Trophoblast cell (in vitro differentiated cells and primary cell): ENCODE data around the gene FOXC1.

Experiments used
- DNase-seq, 2 donors: peaks; one replicate each; pipeline ENCODE4 v3.0.0-alpha.2; 2016
- H2AFZ ChIP-seq: 2 replicates; pipeline ENCODE4 v1.6.1; 2013; ENCODE audit warnings: low read length, moderate library complexity, mild to moderate bottlenecking; ENCODE audit not compliant: insufficient read depth, poor library complexity
- H2AK5ac ChIP-seq: 2 replicates; pipeline ENCODE4 v1.6.1; 2013; ENCODE audit warnings: mild to moderate bottlenecking, low read length
- H2BK120ac ChIP-seq: 2 replicates; pipeline ENCODE4 v1.6.1; 2013; ENCODE audit warnings: low read length, mild to moderate bottlenecking, moderate library complexity; ENCODE audit not compliant: insufficient read depth, poor library complexity
- H2BK12ac ChIP-seq: 2 replicates; pipeline ENCODE4 v1.6.1; 2013; ENCODE audit warnings: mild to moderate bottlenecking, low read length, moderate library complexity
- H2BK5ac ChIP-seq: 2 replicates; pipeline ENCODE4 v1.6.1; 2013; ENCODE audit warnings: low read length, low read depth, moderate library complexity, mild to moderate bottlenecking; ENCODE audit not compliant: poor library complexity
- H3K14ac ChIP-seq: 2 replicates; pipeline ENCODE4 v1.6.1; 2013; ENCODE audit warnings: mild to moderate bottlenecking, low read length
- H3K18ac ChIP-seq: 2 replicates; pipeline ENCODE4 v1.6.1; 2013; ENCODE audit warnings: mild to moderate bottlenecking, low read length
- H3K23ac ChIP-seq: 2 replicates; pipeline ENCODE4 v1.6.1; 2013; ENCODE audit warnings: low read length
- H3K27ac ChIP-seq: 2 replicates; pipeline ENCODE4 v1.5.1; 2013; ENCODE audit warnings: low read depth, mild to moderate bottlenecking, inconsistent platforms, low read length, moderate library complexity
- H3K27me3 ChIP-seq: 2 replicates; pipeline ENCODE4 v1.6.1; 2013; ENCODE audit warnings: inconsistent platforms, mild to moderate bottlenecking, low read length, moderate library complexity; ENCODE audit not compliant: insufficient read depth
- H3K36me3 ChIP-seq, 2 experiments: 1 replicate in 1 of 2; 2 replicates in 1 of 2; pipeline ENCODE4 v1.6.1; 2013; ENCODE audit warnings: low read length in 2 of 2, mild to moderate bottlenecking in 2 of 2, moderate library complexity in 1 of 2; ENCODE audit not compliant: insufficient read depth in 2 of 2, control insufficient read depth in 1 of 2
- H3K4ac ChIP-seq: 2 replicates; pipeline ENCODE4 v1.6.1; 2013; ENCODE audit warnings: low read depth, mild to moderate bottlenecking, low read length, moderate library complexity
- H3K4me1 ChIP-seq, 2 experiments: 1 replicate in 1 of 2; 2 replicates in 1 of 2; pipeline ENCODE4 v1.6.1; 2013; ENCODE audit warnings: low read length in 2 of 2, mild to moderate bottlenecking in 2 of 2, moderate library complexity in 1 of 2; ENCODE audit not compliant: insufficient read depth in 2 of 2, control insufficient read depth in 1 of 2
- H3K4me2 ChIP-seq: 2 replicates; pipeline ENCODE4 v1.6.1; 2013; ENCODE audit warnings: inconsistent platforms, mild to moderate bottlenecking, low read length, moderate library complexity
- H3K4me3 ChIP-seq: 2 replicates; pipeline ENCODE4 v1.5.1; 2013; ENCODE audit warnings: mild to moderate bottlenecking, low read depth, low read length, inconsistent platforms
- H3K79me1 ChIP-seq: one replicate; pipeline ENCODE4 v1.6.1; 2013; ENCODE audit warnings: low read length
- H3K79me2 ChIP-seq: 2 replicates; pipeline ENCODE4 v1.6.1; 2013; ENCODE audit warnings: low read length, mild to moderate bottlenecking; ENCODE audit not compliant: control insufficient read depth, insufficient read depth, poor library complexity
- H3K9ac ChIP-seq: 2 replicates; pipeline ENCODE4 v1.6.1; 2013; ENCODE audit warnings: mild to moderate bottlenecking, low read length
- H3K9me3 ChIP-seq: 2 replicates; pipeline ENCODE4 v1.6.1; 2013; ENCODE audit warnings: low read depth, mild to moderate bottlenecking, control low read depth, inconsistent platforms, low read length; ENCODE audit not compliant: insufficient read depth
- H4K12ac ChIP-seq: 2 replicates; pipeline ENCODE4 v1.6.1; 2013; ENCODE audit warnings: low read depth, mild to moderate bottlenecking, low read length, moderate library complexity
- H4K8ac ChIP-seq: 2 replicates; pipeline ENCODE4 v1.6.1; 2013; ENCODE audit warnings: low read depth, mild to moderate bottlenecking, low read length, moderate library complexity
- H4K91ac ChIP-seq: one replicate; pipeline ENCODE4 v1.6.1; 2013; ENCODE audit warnings: low read depth, mild to moderate bottlenecking, low read length, moderate library complexity
- whole genome bisulfite sequencing: extraction: QIAGEN DNeasy Blood & Tissue Kit; methylation state at CpG from one replicate; pipeline ENCODE4 v1.1.7; 2013; ENCODE audit warnings: missing lambda C conversion rate; ENCODE audit not compliant: insufficient read length, insufficient coverage; ENCODE audit errors: extremely low coverage; 5-methylcytosine and 5-hydroxymethylcytosine counted together

The FOXC1 gene

GRCh38 chr6:1645466-1646185 lies 35.9 kb downstream of the FOXC1 start:
- Histone ChIP-seq H3K9ac (no peak overlapping the region), H2BK120ac (no peak overlapping the region), H3K4me1 (peaks cover 3 to 9% of the 10 kb centered on the region in 2 experiments), H3K79me1 (no peaks in the 10 kb centered on the region), H4K8ac (no peak overlapping the region), H3K27me3 (no peaks in the 10 kb centered on the region), H3K27ac (no peak overlapping the region), H3K14ac (no peak overlapping the region), H3K4ac (no peak overlapping the region), H3K4me3 (peak overlapping the region; percentile 45), H2BK12ac (no peak overlapping the region), H3K23ac (no peak overlapping the region), H4K91ac (no peak overlapping the region), H2BK5ac (no peak overlapping the region), H3K4me2 (no peak overlapping the region), H3K9me3 (peaks cover 5% of the 10 kb centered on the region), H3K18ac (no peak overlapping the region), H2AFZ (no peak overlapping the region), H3K36me3 (no peaks in the 10 kb centered on the region), H2AK5ac (no peak overlapping the region), H4K12ac (no peak overlapping the region), H3K79me2 (no peaks in the 10 kb centered on the region)
- DNase-seq, result peak; percentile 65 to 83
- WGBS, result no CpG with 5 or more reads among the region's 14 CpGs

GRCh38 chr6:1651362-1651761 lies 41.6 kb downstream of the FOXC1 start:
- Histone ChIP-seq H3K4ac (no peak overlapping the region), H2BK5ac (no peak overlapping the region), H3K4me3 (no peak overlapping the region), H3K23ac (no peak overlapping the region), H3K9me3 (peaks cover 5% of the 10 kb centered on the region), H3K79me2 (no peaks in the 10 kb centered on the region), H2AFZ (no peak overlapping the region), H2BK12ac (no peak overlapping the region), H4K8ac (no peak overlapping the region), H3K27ac (no peak overlapping the region), H4K91ac (no peak overlapping the region), H3K14ac (no peak overlapping the region), H3K79me1 (no peaks in the 10 kb centered on the region), H3K9ac (no peak overlapping the region), H2BK120ac (no peak overlapping the region), H3K27me3 (no peaks in the 10 kb centered on the region), H3K36me3 (no peaks in the 10 kb centered on the region), H3K4me1 (no peaks in the 10 kb centered on the region), H2AK5ac (no peak overlapping the region), H3K18ac (no peak overlapping the region), H4K12ac (no peak overlapping the region), H3K4me2 (no peak overlapping the region)
- no peak for DNase-seq
- WGBS, result no CpG with 5 or more reads among the region's 3 CpGs

GRCh38 chr6:1652842-1653241 lies 43.1 kb downstream of the FOXC1 start:
- H3K9ac ChIP-seq, result no peak overlapping the region
- H2AK5ac ChIP-seq, result no peak overlapping the region
- H3K36me3 ChIP-seq, result no peaks in the 10 kb centered on the region
- no peak for DNase-seq
- no peak overlapping the region for H2BK12ac ChIP-seq
- H3K18ac ChIP-seq, result no peak overlapping the region
- no peak overlapping the region for H4K8ac ChIP-seq
- no peaks in the 10 kb centered on the region for H3K79me2 ChIP-seq
- H3K14ac ChIP-seq, result no peak overlapping the region
- no peak overlapping the region for H3K23ac ChIP-seq
- no peak overlapping the region for H2AFZ ChIP-seq
- no peak overlapping the region for H3K27ac ChIP-seq
- H3K4me1 ChIP-seq, result no peaks in the 10 kb centered on the region
- H3K9me3 ChIP-seq, result peaks cover 2% of the 10 kb centered on the region
- no peak overlapping the region for H4K91ac ChIP-seq
- H3K79me1 ChIP-seq, result no peaks in the 10 kb centered on the region
- no peak overlapping the region for H3K4me2 ChIP-seq
- no peak overlapping the region for H4K12ac ChIP-seq
- no peaks in the 10 kb centered on the region for H3K27me3 ChIP-seq
- WGBS, result no CpG with 5 or more reads among the region's 10 CpGs
- H3K4ac ChIP-seq, result no peak overlapping the region
- no peak overlapping the region for H3K4me3 ChIP-seq
- no peak overlapping the region for H2BK5ac ChIP-seq
- H2BK120ac ChIP-seq, result no peak overlapping the region

- H3K27me3 ChIP-seq, result no peaks in the 10 kb centered on the region
- no peak overlapping the region for H3K4me2 ChIP-seq
- no peaks in the 10 kb centered on the region for H3K79me1 ChIP-seq
- no peak overlapping the region for H2AFZ ChIP-seq
- no peak overlapping the region for H4K91ac ChIP-seq
- H3K27ac ChIP-seq, result no peak overlapping the region
- DNase-seq, result no peak
- H2BK5ac ChIP-seq, result no peak overlapping the region
- peaks cover 2% of the 10 kb centered on the region for H3K9me3 ChIP-seq
- no peak overlapping the region for H2AK5ac ChIP-seq
- H3K23ac ChIP-seq, result no peak overlapping the region
- no peak overlapping the region for H4K8ac ChIP-seq
- H3K14ac ChIP-seq, result no peak overlapping the region
- H3K36me3 ChIP-seq, result no peaks in the 10 kb centered on the region
- no peak overlapping the region for H3K4me3 ChIP-seq
- no CpG with 5 or more reads among the region's 4 CpGs for WGBS
- no peak overlapping the region for H2BK120ac ChIP-seq
- no peak overlapping the region for H3K4ac ChIP-seq
- no peak overlapping the region for H3K9ac ChIP-seq
- H4K12ac ChIP-seq, result no peak overlapping the region
- H2BK12ac ChIP-seq, result no peak overlapping the region
- no peaks in the 10 kb centered on the region for H3K79me2 ChIP-seq
- no peak overlapping the region for H3K18ac ChIP-seq
- no peaks in the 10 kb centered on the region for H3K4me1 ChIP-seq
These were observed 44.3 kb downstream of the FOXC1 start for GRCh38 chr6:1654054-1654453.
